ENCODE measurements around the gene CGB1.

Gene CGB1

GRCh38 chr19:48993175-48994034, 43.3 kb downstream of the CGB1 start, which contains the start of the genes GYS1 and RUVBL2:
Gene GYS1 (minus strand): TSS chr19:48993309. CDS start chr19:48993112, 197 bp downstream.
Gene RUVBL2 (plus strand): TSS chr19:48993887. CDS start chr19:48993912, 25 bp downstream.
- DNase-seq: peak; percentile 97

GRCh38 chr19:48992581-48993174, 44.0 kb downstream of the CGB1 start:
- no peak for DNase-seq

DNA sequence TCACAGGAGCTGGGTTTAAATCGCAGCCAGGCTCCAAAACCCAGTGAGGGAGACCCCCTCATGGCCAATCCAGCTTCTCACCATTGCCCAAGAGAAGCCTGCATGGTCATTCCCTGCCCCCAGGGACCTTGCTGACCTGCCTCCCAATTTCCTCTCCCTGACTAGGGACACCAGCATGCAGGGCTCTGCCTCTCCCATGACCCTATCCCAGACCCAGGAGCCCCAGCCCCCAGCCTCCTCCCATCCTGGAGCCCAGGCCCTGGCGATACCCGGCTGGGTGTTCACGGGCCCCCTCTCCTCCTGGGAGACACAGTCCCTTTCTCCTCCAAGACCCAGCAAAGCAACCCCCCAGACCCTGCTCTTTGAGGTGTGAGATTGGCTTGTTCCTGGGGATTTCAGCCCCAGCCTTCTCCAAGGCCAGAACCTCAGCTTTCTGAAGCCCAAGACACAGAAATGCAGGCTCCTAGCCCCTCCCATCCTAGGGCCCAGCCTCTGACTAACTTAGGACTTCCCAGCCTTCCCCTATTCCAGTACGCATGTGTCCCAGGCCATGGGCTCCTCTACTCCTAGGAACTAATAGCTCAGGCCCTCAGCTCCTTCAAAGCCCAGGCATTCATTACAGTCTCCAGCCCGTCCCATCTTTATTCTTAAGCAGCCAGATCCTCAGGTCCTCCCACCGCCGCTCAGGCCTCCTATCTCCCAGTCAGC, 44.7 kb downstream of the CGB1 start:
- DNase-seq: no peak

GRCh38 chr19:48991011-48991609, 45.6 kb downstream of the CGB1 start:
- no peak for DNase-seq

DNA sequence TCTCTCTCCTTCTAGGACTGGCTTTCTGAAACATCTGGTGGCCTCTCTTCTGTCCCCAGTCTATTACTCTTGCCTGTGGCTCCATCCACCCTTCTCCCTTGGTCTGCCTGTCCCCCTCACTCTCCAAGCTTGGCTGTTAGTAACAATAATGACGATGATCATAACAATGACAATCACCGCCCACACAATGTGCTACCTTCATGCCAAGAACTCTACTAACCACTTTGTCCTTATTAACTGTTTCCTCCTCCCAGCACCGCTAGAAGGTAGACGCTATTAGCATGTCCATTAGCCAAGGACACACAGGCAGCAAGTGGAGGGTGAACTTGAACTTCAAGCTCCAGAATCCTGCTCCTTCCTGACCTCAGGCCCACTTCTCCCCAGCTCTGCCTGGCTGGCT, 46.3 kb downstream of the CGB1 start:
- DNase-seq: no peak

DNA sequence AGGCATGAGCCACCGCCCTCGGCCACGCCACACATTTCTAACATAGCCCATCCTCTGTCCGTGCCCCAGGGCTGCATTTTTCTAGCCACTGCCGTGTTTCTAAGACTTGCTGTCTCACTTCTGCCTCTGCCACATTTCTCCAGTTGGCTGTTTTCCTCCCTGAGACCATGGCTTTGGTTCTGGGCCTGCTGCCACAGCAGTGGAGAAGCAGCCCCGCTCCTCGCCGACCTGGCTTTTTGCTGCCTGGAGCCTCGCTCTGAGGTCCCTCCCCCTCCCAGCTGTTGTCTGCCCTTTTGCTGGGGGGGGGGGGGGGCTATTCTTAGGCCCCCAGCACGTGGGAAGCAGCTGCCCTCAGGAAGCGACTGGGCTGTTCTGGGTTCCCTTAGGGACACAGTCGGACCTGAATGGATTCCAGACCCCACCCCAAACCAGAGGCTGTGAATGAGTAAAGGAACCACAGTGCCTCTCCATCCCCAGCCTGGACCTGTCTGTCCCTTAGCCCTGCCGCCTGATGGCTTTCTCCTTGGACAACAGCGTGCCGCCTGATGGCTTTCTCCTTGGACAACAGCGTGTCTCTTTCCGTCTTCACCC, 46.9 kb downstream of the CGB1 start:
- no peak for DNase-seq

- DNase-seq: no peak
Observed at GRCh38 chr19:48988860-48989259, 47.8 kb downstream of the CGB1 start.

- DNase-seq: no peak
Observed at GRCh38 chr19:48988286-48988685, 48.4 kb downstream of the CGB1 start.

DNA sequence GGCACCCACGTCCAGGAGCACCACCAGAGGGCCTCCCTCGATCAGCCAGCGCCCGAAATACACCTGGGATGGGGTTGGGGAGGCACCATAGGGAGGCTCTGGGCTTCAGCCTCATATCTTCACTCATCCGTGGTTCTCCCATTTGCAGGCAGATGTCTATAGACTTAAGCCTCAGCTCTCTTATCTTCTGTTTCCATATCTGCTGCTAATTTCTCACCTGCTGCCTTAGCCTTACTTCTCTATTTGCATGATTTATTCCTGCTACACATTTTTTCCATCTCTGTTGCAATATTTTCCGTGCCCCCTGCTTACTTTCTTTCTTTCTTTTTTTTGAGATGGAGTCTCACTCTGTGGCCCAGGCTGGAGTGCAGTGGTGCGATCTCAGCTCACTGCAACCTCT, 49.4 kb downstream of the CGB1 start:
- no peak for DNase-seq

GRCh38 chr19:48986211-48986610, 50.5 kb downstream of the CGB1 start:
- DNase-seq: no peak

DNA sequence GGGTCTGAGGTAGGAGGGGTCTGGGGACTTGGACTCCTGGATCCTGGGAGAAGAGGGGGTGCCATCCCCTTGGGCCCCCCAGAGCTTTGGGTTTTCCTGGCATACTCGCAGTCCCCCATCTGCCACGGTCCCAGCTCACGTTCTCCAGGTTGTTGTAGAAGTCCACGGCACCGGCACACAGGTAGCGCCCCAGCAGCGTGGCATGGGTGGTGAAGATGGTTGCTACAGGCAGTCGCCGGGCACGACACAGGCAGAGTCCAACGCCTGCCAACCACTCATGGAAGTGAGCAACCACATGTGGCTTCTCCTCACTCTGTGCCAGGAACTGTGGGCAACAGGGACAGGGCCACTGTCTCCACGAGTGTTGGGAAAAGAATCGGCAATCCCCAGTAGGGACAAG, 51.0 kb downstream of the CGB1 start:
- DNase-seq: no peak

All from GOT3 (cell line).